Calu3 (cell line): Measurements from ENCODE around the gene NRG2. TPM values are rescaled to one million over a fixed set of nuclear protein-coding genes. Genes with fewer than 3 reads are reported as not detected.

Source experiments
- BruUV-seq: library from RNA; stranded (reverse); fragments of 400-500 nt; replicated peaks from 2 replicates; lab custom pipeline; 2021; lab: Mats Ljungman, UMichigan
- CTCF ChIA-PET: fragments of 300-600 bp; sonication (Branson Sonifier 250); formaldehyde crosslinking; loops from one replicate; lab custom pipeline; 2022; ENCODE audit warnings: antibody characterized with exemption; lab: Charles Lee
- DNase-seq: peaks from one replicate; pipeline ENCODE4 v3.0.0; 2022
- H3K27ac Mint-ChIP-seq: one replicate; pipeline ENCODE4 v1.8.0; 2022; ENCODE audit warnings: mixed read lengths; ENCODE audit not compliant: unreplicated experiment
- H3K27me3 Mint-ChIP-seq: one replicate; pipeline ENCODE4 v1.8.0; 2022; ENCODE audit warnings: mixed read lengths; ENCODE audit not compliant: unreplicated experiment
- H3K36me3 Mint-ChIP-seq: one replicate; pipeline ENCODE4 v1.8.0; 2022; ENCODE audit warnings: mild to moderate bottlenecking, moderate library complexity, mixed read lengths; ENCODE audit not compliant: insufficient read depth, unreplicated experiment
- H3K4me1 Mint-ChIP-seq: one replicate; pipeline ENCODE4 v1.8.0; 2022; ENCODE audit warnings: mild to moderate bottlenecking, low read depth, mixed read lengths; ENCODE audit not compliant: unreplicated experiment
- H3K4me3 Mint-ChIP-seq: one replicate; pipeline ENCODE4 v1.8.0; 2022; ENCODE audit warnings: mild to moderate bottlenecking, low read depth, moderate library complexity, mixed read lengths; ENCODE audit not compliant: unreplicated experiment
- H3K9me3 Mint-ChIP-seq: one replicate; pipeline ENCODE4 v1.8.0; 2022; ENCODE audit warnings: low read depth, mixed read lengths; ENCODE audit not compliant: unreplicated experiment
- CTCF ChIP-seq: fragments of 200-600 bp; IDR thresholded peaks from one replicate; pipeline ENCODE4 v1.8.0; 2022; ENCODE audit warnings: antibody characterized with exemption; ENCODE audit not compliant: unreplicated experiment
- intact Hi-C: fragments of 100-400 bp; cut with micrococcal nuclease; formaldehyde crosslinking; loops from one replicate; pipeline ENCODE4 v1.10.0; 2022; ENCODE audit not compliant: unreplicated experiment
- total RNA-seq: library from RNA; stranded (reverse); gene quantifications from 2 replicates; pipeline ENCODE4 v1.2.3, GENCODE V29; 2022

NRG2 gene
- total RNA-seq, 1 experiment from 2014 or later: 1.4 TPM

GRCh38 chr5:139855451-139855850 lies 187.6 kb downstream of the NRG2 start:
- H3K9me3 Mint-ChIP-seq: no peaks in the 10 kb centered on the region
- H3K4me3 Mint-ChIP-seq: no peak overlapping the region
- intact Hi-C loops: no loop called here
- TF ChIP-seq CTCF: no peak
- DNase-seq: no peak
- no peaks in the 10 kb centered on the region for H3K36me3 Mint-ChIP-seq
- peaks cover 10% of the 10 kb centered on the region for H3K27me3 Mint-ChIP-seq
- H3K27ac Mint-ChIP-seq: no peak overlapping the region
- no TSS peak for BruUV-seq
- no peaks in the 10 kb centered on the region for H3K4me1 Mint-ChIP-seq
- CTCF ChIA-PET: interaction anchor here (0.7 kb wide), 1 partner anchor 210 kb away, joined by 4 read pairs; no protein-coding TSS in a partner anchor

GRCh38 chr5:139854953-139855352 lies 188.1 kb downstream of the NRG2 start:
- Mint-ChIP-seq H3K27me3 (peaks cover 14% of the 10 kb centered on the region), H3K9me3 (no peaks in the 10 kb centered on the region), H3K4me1 (peaks cover 2% of the 10 kb centered on the region), H3K27ac (no peak overlapping the region), H3K4me3 (no peak overlapping the region), H3K36me3 (no peaks in the 10 kb centered on the region)
- TF ChIP-seq CTCF: no peak
- CTCF ChIA-PET: interaction anchor here (0.7 kb wide), 1 partner anchor 211 kb away, joined by 4 read pairs; no protein-coding TSS in a partner anchor
- BruUV-seq: no TSS peak
- DNase-seq: no peak
- intact Hi-C loops: no loop called here

- H3K27ac Mint-ChIP-seq: no peak overlapping the region
- CTCF ChIA-PET: no interaction called here
- H3K9me3 Mint-ChIP-seq: no peaks in the 10 kb centered on the region
- no peak for TF ChIP-seq CTCF
- no TSS peak for BruUV-seq
- peaks cover 23% of the 10 kb centered on the region for H3K27me3 Mint-ChIP-seq
- no peak overlapping the region for H3K4me3 Mint-ChIP-seq
- H3K4me1 Mint-ChIP-seq: peaks cover 10% of the 10 kb centered on the region
- DNase-seq: no peak
- no peaks in the 10 kb centered on the region for H3K36me3 Mint-ChIP-seq
- intact Hi-C loops: no loop called here
These were observed 189.0 kb downstream of the NRG2 start for GRCh38 chr5:139854029-139854605.

- Mint-ChIP-seq H3K4me3 (no peak overlapping the region), H3K36me3 (peaks cover 3% of the 10 kb centered on the region), H3K9me3 (no peaks in the 10 kb centered on the region), H3K27ac (no peak overlapping the region), H3K27me3 (peaks cover 31% of the 10 kb centered on the region), H3K4me1 (peaks cover 10% of the 10 kb centered on the region)
- no TSS peak for BruUV-seq
- CTCF ChIA-PET: no interaction called here
- DNase-seq: no peak
- TF ChIP-seq CTCF: no peak
- intact Hi-C loops: no loop called here
These were observed 190.4 kb downstream of the NRG2 start for GRCh38 chr5:139852696-139853095.
